ENCODE measurements around the gene HMCN2. TPM values are rescaled to one million over a fixed set of nuclear protein-coding genes. Genes with fewer than 3 reads are reported as not detected.

HMCN2 gene
- total RNA-seq, 2 experiments from 2014 or later = not detected

DNA sequence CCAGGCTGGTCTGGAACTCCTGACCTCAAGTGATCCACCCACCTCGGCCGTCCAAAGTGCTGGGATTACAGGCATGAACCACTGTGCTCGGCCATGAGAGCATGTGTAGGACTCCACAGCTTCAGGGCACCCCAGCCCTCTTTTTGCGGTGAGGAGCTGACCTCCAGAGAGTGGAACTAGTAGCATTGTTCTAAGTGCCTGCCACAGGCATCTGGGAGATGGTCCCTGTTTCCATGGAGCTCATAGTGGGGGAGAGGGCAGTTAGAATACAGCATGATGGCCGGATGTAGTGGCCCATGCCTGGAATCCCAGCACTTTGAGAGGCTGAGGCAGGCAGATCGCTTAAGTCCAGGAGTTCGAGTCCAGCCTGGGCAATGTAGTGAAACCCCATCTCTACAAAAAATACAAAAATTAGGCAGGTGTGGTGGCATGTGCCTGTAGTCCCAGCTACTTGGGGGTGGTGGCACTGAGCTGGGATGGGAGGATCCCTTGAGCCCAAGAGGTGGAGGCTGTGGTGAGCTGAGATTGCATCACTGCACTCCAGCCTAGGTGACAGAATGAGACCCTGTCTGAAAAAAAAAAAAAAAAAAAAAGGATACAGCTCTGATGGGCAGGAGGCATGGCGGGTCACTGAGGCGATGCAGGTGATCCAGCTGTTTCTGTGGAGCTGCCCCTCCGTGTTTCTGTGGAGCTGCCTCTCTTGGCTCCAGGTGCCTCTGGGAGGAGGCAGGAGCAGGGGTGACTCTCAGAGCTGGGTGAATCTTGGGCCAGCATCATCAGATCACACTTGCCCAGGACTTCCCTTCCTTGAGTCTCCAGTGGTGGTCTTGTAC is 183.4 kb downstream of the HMCN2 start:
- no peak for TF ChIP-seq CTCF (conservative IDR thresholded peaks at IDR 0.05; ENCODE audit: low read length)
- TF ChIP-seq EZH2phosphoT487 (IDR thresholded peaks at IDR 0.05; ENCODE audit: borderline replicate concordance, low read depth, low read length) = no peak
- H3K9me2 ChIP-seq (ENCODE audit: insufficient read depth, low read length) = no peaks in the 10 kb centered on the region
- H4K20me1 ChIP-seq (ENCODE audit: insufficient read depth, low read length) = no peaks in the 10 kb centered on the region
- no peak overlapping the region for H3K4me3 ChIP-seq (ENCODE audit: low read depth, low read length, poor library complexity, severe bottlenecking)
- H3K4me1 ChIP-seq (ENCODE audit: insufficient read depth, low read length, poor library complexity, severe bottlenecking) = peaks cover 9% of the 10 kb centered on the region
- H3K36me3 ChIP-seq (ENCODE audit: insufficient read depth, low read length) = no peaks in the 10 kb centered on the region
- DNase-seq (ENCODE audit: low spot score) = no peak
- no peaks in the 10 kb centered on the region for H3K9me3 ChIP-seq (ENCODE audit: low read length)
- ChIA-PET CTCF (ENCODE audit: unreplicated experiment) (interaction anchor here (0.6 kb wide), 1 partner anchor 206 kb away, joined by 5 read pairs; no protein-coding TSS in a partner anchor), POLR2A (interaction anchor here (0.7 kb wide), 1 partner anchor 195 kb away, joined by 5 read pairs; no protein-coding TSS in a partner anchor)
- no peak overlapping the region for H2AFZ ChIP-seq (ENCODE audit: low read length)
- BruUV-seq (replicated peaks) = no TSS peak
- H3K79me2 ChIP-seq (ENCODE audit: insufficient read depth, low read depth, low read length) = no peaks in the 10 kb centered on the region
- intact Hi-C loops (cut with micrococcal nuclease; ENCODE audit: unreplicated experiment) = no loop called here
- H3K4me2 ChIP-seq (ENCODE audit: low read length) = no peak overlapping the region
- no peak overlapping the region for H3K27ac ChIP-seq (ENCODE audit: low read depth, low read length, poor library complexity, severe bottlenecking)

DNA sequence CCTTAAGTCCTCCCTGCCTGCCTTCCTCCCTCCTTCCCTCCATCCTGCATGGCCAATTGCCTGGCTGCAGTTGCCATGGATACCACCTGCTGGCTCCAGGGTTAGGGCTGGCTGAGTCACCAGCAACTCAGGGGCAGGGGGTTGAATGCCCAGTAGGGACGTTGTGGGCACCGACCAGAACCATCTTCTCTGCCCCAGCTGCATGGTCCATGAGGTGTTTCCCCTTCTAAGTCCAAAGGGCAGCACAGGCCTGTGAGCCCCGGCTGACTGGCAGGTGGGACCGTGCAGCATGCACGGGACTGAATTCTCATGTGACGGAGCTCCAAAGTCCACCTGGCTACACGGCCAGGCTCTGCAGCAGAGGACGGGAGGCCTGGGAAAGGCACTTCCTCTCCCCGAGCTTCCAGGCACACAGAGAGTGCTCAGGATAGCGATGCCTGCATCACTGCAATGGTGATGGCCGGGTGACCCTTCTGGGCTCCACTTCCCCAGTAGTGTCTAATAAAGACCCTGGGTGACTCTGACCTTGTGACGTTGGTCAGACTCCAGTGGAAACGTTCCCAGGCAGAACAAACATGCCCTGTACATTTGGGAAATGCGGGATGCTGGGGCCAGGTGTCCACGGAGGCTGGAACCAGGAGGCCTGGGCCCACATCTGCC is 184.9 kb downstream of the HMCN2 start:
- no peak overlapping the region for H2AFZ ChIP-seq (ENCODE audit: low read length)
- no peak for DNase-seq (ENCODE audit: low spot score)
- H3K4me1 ChIP-seq (ENCODE audit: insufficient read depth, low read length, poor library complexity, severe bottlenecking) = peaks cover 9% of the 10 kb centered on the region
- H3K9me3 ChIP-seq (ENCODE audit: low read length) = no peaks in the 10 kb centered on the region
- POLR2A ChIA-PET = no interaction called here
- H3K4me2 ChIP-seq (ENCODE audit: low read length) = no peak overlapping the region
- no peaks in the 10 kb centered on the region for H3K79me2 ChIP-seq (ENCODE audit: insufficient read depth, low read depth, low read length)
- no peaks in the 10 kb centered on the region for H3K36me3 ChIP-seq (ENCODE audit: insufficient read depth, low read length)
- CTCF ChIA-PET (ENCODE audit: unreplicated experiment) = no interaction called here
- intact Hi-C loops (cut with micrococcal nuclease; ENCODE audit: unreplicated experiment) = no loop called here
- TF ChIP-seq CTCF (conservative IDR thresholded peaks at IDR 0.05; ENCODE audit: low read length) = no peak
- TF ChIP-seq EZH2phosphoT487 (IDR thresholded peaks at IDR 0.05; ENCODE audit: borderline replicate concordance, low read depth, low read length) = no peak
- no peak overlapping the region for H3K4me3 ChIP-seq (ENCODE audit: low read depth, low read length, poor library complexity, severe bottlenecking)
- no peaks in the 10 kb centered on the region for H3K9me2 ChIP-seq (ENCODE audit: insufficient read depth, low read length)
- no TSS peak for BruUV-seq (replicated peaks)
- H4K20me1 ChIP-seq (ENCODE audit: insufficient read depth, low read length) = no peaks in the 10 kb centered on the region
- no peak overlapping the region for H3K27ac ChIP-seq (ENCODE audit: low read depth, low read length, poor library complexity, severe bottlenecking)

- Histone ChIP-seq H3K27ac (ENCODE audit: low read depth, low read length, poor library complexity, severe bottlenecking) (no peak overlapping the region), H3K36me3 (ENCODE audit: insufficient read depth, low read length) (no peaks in the 10 kb centered on the region), H3K4me2 (ENCODE audit: low read length) (no peak overlapping the region), H3K79me2 (ENCODE audit: insufficient read depth, low read depth, low read length) (no peaks in the 10 kb centered on the region), H3K9me3 (ENCODE audit: low read length) (no peaks in the 10 kb centered on the region), H2AFZ (ENCODE audit: low read length) (no peak overlapping the region), H3K9me2 (ENCODE audit: insufficient read depth, low read length) (no peaks in the 10 kb centered on the region), H3K4me1 (ENCODE audit: insufficient read depth, low read length, poor library complexity, severe bottlenecking) (peaks cover 9% of the 10 kb centered on the region), H4K20me1 (ENCODE audit: insufficient read depth, low read length) (no peaks in the 10 kb centered on the region), H3K4me3 (ENCODE audit: low read depth, low read length, poor library complexity, severe bottlenecking) (no peak overlapping the region)
- intact Hi-C loops (cut with micrococcal nuclease; ENCODE audit: unreplicated experiment) = no loop called here
- POLR2A ChIA-PET = no interaction called here
- TF ChIP-seq EZH2phosphoT487 (IDR thresholded peaks at IDR 0.05; ENCODE audit: borderline replicate concordance, low read depth, low read length) (no peak), CTCF (conservative IDR thresholded peaks at IDR 0.05; ENCODE audit: low read length) (no peak)
- BruUV-seq (replicated peaks) = no TSS peak
- no peak for DNase-seq (ENCODE audit: low spot score)
- CTCF ChIA-PET (ENCODE audit: unreplicated experiment) = no interaction called here
Observed at GRCh38 chr9:130451004-130451390, 185.4 kb downstream of the HMCN2 start.

Data from OCI-LY7 (cell line).